ENCODE results near the gene ANKRD12. TPM values are rescaled to one million over a fixed set of nuclear protein-coding genes. Genes with fewer than 3 reads are reported as not detected.

Gene ANKRD12
- total RNA-seq, 1 experiment from 2014 or later, result 23.5 TPM

DNA sequence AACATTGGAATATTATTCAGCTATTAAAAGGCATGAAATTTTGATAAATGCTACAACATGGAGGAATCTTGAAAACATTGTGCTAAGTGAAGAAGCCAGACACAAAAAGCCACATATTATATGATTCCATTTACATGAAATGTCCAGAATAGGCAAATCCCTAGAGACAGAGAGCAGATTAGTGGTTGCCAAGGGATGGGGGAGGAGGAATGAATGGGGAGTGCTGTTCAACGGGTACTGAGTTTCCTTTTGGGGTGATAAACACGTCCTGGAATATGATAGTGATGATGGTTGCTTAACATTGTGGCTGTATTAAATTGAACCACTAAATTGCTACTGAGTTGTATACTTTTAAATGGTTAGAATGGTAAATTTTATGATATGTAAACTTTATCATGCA is 189.1 kb downstream of the ANKRD12 start:
- no peak overlapping the region for H3K9ac ChIP-seq (ENCODE audit: low read length)
- CTCF ChIA-PET, result no interaction called here
- intact Hi-C loops (cut with micrococcal nuclease), result no loop called here

DNA sequence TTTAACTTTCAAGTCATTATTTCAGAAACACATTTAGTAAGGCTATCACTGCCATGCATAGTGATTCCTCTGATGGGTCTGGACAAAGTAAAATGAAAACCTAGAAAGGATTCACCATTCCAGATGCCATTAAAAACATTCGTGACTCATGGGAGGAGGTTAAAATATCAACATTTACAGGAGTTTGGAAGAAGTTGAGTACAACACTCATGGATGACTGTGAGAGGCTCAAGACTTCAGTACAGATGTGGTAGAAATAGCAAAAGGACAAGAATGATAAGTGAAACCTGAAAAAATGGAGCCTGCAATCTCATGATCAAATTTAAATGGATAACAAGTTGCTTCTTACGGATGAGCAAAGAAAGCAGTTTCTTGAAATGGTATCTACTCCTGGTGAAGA is 192.2 kb downstream of the ANKRD12 start:
- ChIA-PET RAD21 (ENCODE audit: low non-redundant PET in 1 of 2, low total read pairs in 2 of 2, uncharacterized antibody in 2 of 2, unreplicated experiment in 2 of 2) (no interaction called here), CTCF (no interaction called here), POLR2A (no interaction called here)
- no peak overlapping the region for H3K4me3 ChIP-seq (replicated peaks in 1 of 2; ENCODE audit: low read depth in 1 of 2, low read length in 2 of 2)
- DNase-seq (ENCODE audit: low read depth, low spot score) (no peak), ATAC-seq (no peak)
- no peaks in the 10 kb centered on the region for H3K9me2 ChIP-seq (ENCODE audit: insufficient read depth)
- H3K27me3 ChIP-seq (ENCODE audit: insufficient read depth, low read length), result no peaks in the 10 kb centered on the region
- no TSS peak for BruUV-seq (replicated peaks)
- H3K79me2 ChIP-seq (ENCODE audit: insufficient read depth, low read length), result no peaks in the 10 kb centered on the region
- no peaks in the 10 kb centered on the region for H4K20me1 ChIP-seq (ENCODE audit: insufficient read depth)
- TF ChIP-seq YY1 (IDR thresholded peaks at IDR 0.05; ENCODE audit: extremely low read depth, insufficient replicate concordance, low read depth, low read length) (no peak), POLR2AphosphoS5 (IDR thresholded peaks at IDR 0.05; ENCODE audit: low read depth, low read length) (no peak), JUND (IDR thresholded peaks at IDR 0.05) (no peak), ZFX (IDR thresholded peaks at IDR 0.05) (no peak), POLR2A (IDR thresholded peaks at IDR 0.05; ENCODE audit: borderline replicate concordance, extremely low read depth, insufficient read depth, insufficient read length) (no peak), SP1 (IDR thresholded peaks at IDR 0.05; ENCODE audit: low read depth) (no peak), CBX3 (IDR thresholded peaks at IDR 0.05; ENCODE audit: low read depth) (no peak)
- TF ChIP-seq, protein P1, sequence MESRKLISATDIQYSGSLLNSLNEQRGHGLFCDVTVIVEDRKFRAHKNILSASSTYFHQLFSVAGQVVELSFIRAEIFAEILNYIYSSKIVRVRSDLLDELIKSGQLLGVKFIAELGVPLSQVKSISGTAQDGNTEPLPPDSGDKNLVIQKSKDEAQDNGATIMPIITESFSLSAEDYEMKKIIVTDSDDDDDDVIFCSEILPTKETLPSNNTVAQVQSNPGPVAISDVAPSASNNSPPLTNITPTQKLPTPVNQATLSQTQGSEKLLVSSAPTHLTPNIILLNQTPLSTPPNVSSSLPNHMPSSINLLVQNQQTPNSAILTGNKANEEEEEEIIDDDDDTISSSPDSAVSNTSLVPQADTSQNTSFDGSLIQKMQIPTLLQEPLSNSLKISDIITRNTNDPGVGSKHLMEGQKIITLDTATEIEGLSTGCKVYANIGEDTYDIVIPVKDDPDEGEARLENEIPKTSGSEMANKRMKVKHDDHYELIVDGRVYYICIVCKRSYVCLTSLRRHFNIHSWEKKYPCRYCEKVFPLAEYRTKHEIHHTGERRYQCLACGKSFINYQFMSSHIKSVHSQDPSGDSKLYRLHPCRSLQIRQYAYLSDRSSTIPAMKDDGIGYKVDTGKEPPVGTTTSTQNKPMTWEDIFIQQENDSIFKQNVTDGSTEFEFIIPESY (IDR thresholded peaks at IDR 0.05; ENCODE audit: extremely low read depth, insufficient replicate concordance, low read length), result no peak
- no peak overlapping the region for H3K27ac ChIP-seq (ENCODE audit: low read depth, low read length)
- H3K9ac ChIP-seq (ENCODE audit: low read length), result no peak overlapping the region
- H3K9me3 ChIP-seq (ENCODE audit: control insufficient read depth in 1 of 2, insufficient read depth in 1 of 2, low read depth in 1 of 2, low read length in 2 of 2), result no peaks in the 10 kb centered on the region; a peak in 1 of 4 replicates
- intact Hi-C loops (cut with micrococcal nuclease), result no loop called here
- H3K36me3 ChIP-seq (ENCODE audit: control insufficient read depth in 1 of 2, insufficient read depth in 2 of 2, low read length in 2 of 2), result no peaks in the 10 kb centered on the region
- no peak overlapping the region for H2AFZ ChIP-seq (ENCODE audit: low read depth, low read length, poor library complexity, severe bottlenecking)
- H3K4me1 ChIP-seq (ENCODE audit: control insufficient read depth in 1 of 2, insufficient read depth in 2 of 2, low read length in 2 of 2), result peaks cover 0 to under 1% of the 10 kb centered on the region in 2 experiments; a peak in 1 of 4 replicates
- H3K4me2 ChIP-seq (ENCODE audit: low read length), result no peak overlapping the region

More for the DNA sequence above, 189.1 kb downstream of the ANKRD12 start:
- no peaks in the 10 kb centered on the region for H3K27me3 ChIP-seq (ENCODE audit: insufficient read depth, low read length)
- POLR2A ChIA-PET, result no interaction called here
- DNase-seq (ENCODE audit: low read depth, low spot score) (no peak), ATAC-seq (no peak)
- no peaks in the 10 kb centered on the region for H3K36me3 ChIP-seq (ENCODE audit: control insufficient read depth in 1 of 2, insufficient read depth in 2 of 2, low read length in 2 of 2)
- RAD21 ChIA-PET (ENCODE audit: low non-redundant PET in 1 of 2, low total read pairs in 2 of 2, uncharacterized antibody in 2 of 2, unreplicated experiment in 2 of 2), result no interaction called here
- no peaks in the 10 kb centered on the region for H4K20me1 ChIP-seq (ENCODE audit: insufficient read depth)
- H3K27ac ChIP-seq (ENCODE audit: low read depth, low read length), result no peak overlapping the region
- no peak overlapping the region for H3K4me2 ChIP-seq (ENCODE audit: low read length)
- no peak overlapping the region for H3K4me3 ChIP-seq (replicated peaks in 1 of 2; ENCODE audit: low read depth in 1 of 2, low read length in 2 of 2)
- H3K4me1 ChIP-seq (ENCODE audit: control insufficient read depth in 1 of 2, insufficient read depth in 2 of 2, low read length in 2 of 2), result no peaks in the 10 kb centered on the region
- no peaks in the 10 kb centered on the region for H3K79me2 ChIP-seq (ENCODE audit: insufficient read depth, low read length)
- H3K9me3 ChIP-seq (ENCODE audit: control insufficient read depth in 1 of 2, insufficient read depth in 1 of 2, low read depth in 1 of 2, low read length in 2 of 2), result no peaks in the 10 kb centered on the region; a peak in 1 of 4 replicates
- H3K9me2 ChIP-seq (ENCODE audit: insufficient read depth), result no peaks in the 10 kb centered on the region
- H2AFZ ChIP-seq (ENCODE audit: low read depth, low read length, poor library complexity, severe bottlenecking), result no peak overlapping the region
- TF ChIP-seq YY1 (IDR thresholded peaks at IDR 0.05; ENCODE audit: extremely low read depth, insufficient replicate concordance, low read depth, low read length) (no peak), SRF (IDR thresholded peaks at IDR 0.05; ENCODE audit: low read depth) (no peak), ZNF274 (IDR thresholded peaks at IDR 0.05; ENCODE audit: low read depth, low read length) (no peak), JUND (IDR thresholded peaks at IDR 0.05) (no peak), ZFX (IDR thresholded peaks at IDR 0.05) (no peak), POLR2A (IDR thresholded peaks at IDR 0.05; ENCODE audit: borderline replicate concordance, extremely low read depth, insufficient read depth, insufficient read length) (no peak), EZH2 (IDR thresholded peaks at IDR 0.05) (no peak), EGR1 (IDR thresholded peaks at IDR 0.05; ENCODE audit: low read depth) (no peak), CBX3 (IDR thresholded peaks at IDR 0.05; ENCODE audit: low read depth) (no peak), TCF7L2 (IDR thresholded peaks at IDR 0.05; ENCODE audit: borderline replicate concordance, extremely low read depth, insufficient read depth, insufficient read length) (no peak)
- TF ChIP-seq, protein P1 (IDR thresholded peaks at IDR 0.05; ENCODE audit: extremely low read depth, insufficient replicate concordance, low read length), result no peak
- TF ChIP-seq, protein P2, sequence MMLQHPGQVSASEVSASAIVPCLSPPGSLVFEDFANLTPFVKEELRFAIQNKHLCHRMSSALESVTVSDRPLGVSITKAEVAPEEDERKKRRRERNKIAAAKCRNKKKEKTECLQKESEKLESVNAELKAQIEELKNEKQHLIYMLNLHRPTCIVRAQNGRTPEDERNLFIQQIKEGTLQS (IDR thresholded peaks at IDR 0.05), result no peak
- BruUV-seq (replicated peaks), result no TSS peak
